GM12892 (cell line): Measurements from ENCODE around the gene FPR3. TPM values are rescaled to one million over a fixed set of nuclear protein-coding genes. Genes with fewer than 3 reads are reported as not detected.

ENCODE experiments used
- DNase-seq: peaks from one replicate; pipeline ENCODE4 v3.0.0; 2011; ENCODE audit not compliant: insufficient read length
- FAIRE-seq: peaks from 2 replicates; lab custom pipeline; 2011; peaks lifted over from hg19 to GRCh38; lab: Jason Lieb, UNC
- POLR2A ChIP-seq: IDR thresholded peaks from 2 replicates; pipeline ENCODE4 v1.6.1; 2011; ENCODE audit warnings: low read depth, low read length, control low read depth
- POLR2AphosphoS5 ChIP-seq: IDR thresholded peaks from 2 replicates; pipeline ENCODE4 v1.6.1; 2011; ENCODE audit warnings: low read depth, low read length, control low read depth
- TAF1 ChIP-seq: IDR thresholded peaks from 2 replicates; pipeline ENCODE4 v1.6.1; 2011; ENCODE audit warnings: low read depth, mild to moderate bottlenecking, control low read depth, low read length, borderline replicate concordance
- polyA plus RNA-seq: library from polyadenylated mRNA; unstranded; fragments of >200 nt; gene quantifications from one replicate; pipeline ENCODE4 v1.2.1, GENCODE V29; 2012; ENCODE audit warnings: missing spikeins, inconsistent platforms; ENCODE audit not compliant: missing spikeins

FPR3 gene
- not detected for polyA plus RNA-seq

GRCh38 chr19:51794885-51795490, at the start of gene FPR3:
FPR3 (plus strand) TSS chr19:51795157; CDS start chr19:51823749, 28,592 bp downstream.
- DNase-seq (no peak), FAIRE-seq (no peak)
- TF ChIP-seq TAF1 (no peak), POLR2AphosphoS5 (no peak), POLR2A (no peak)

DNA sequence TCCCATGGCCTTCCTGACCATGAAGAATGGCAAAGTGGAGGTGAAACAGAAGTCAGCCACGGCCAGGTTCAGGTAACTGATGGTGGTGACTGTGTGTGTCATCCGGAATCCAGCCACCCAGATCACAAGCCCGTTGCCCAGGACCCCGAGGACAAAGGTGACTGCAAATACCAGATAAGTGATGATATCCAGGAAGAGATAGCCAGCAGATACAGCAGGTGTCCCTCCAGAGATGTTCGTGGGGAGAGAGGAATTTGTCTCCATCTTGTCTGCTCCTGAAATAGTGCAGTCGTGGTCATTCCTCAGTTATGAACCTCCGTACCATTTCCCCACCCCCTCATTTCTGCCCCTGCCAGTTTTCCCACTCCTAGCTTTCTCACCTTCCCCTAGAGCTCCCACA, 48.2 kb upstream of the FPR3 start:
- DNase-seq: no peak
- no peak for TF ChIP-seq POLR2A
- TF ChIP-seq POLR2AphosphoS5: no peak
- no peak for TF ChIP-seq TAF1
- FAIRE-seq: no peak

DNA sequence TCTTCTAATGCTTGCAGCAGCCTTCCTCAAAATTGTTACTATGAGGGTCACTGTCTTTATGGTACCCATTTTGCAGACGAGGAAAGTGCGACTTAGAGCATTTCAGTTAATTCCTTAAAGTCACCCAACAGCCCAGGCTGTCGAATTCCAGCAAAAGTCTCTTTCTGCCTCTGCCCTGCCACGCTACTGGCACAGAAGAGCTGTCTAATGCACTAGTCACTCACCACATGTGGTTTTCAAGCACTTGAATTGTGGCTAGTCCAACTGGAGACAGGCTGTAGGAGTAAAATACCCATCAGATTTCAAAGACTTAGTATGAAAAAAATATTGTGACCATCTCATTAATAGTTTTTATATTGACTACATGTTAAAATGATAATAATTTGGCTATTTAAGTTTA, 45.0 kb upstream of the FPR3 start:
- DNase-seq: no peak
- no peak for FAIRE-seq
- no peak for TF ChIP-seq TAF1
- no peak for TF ChIP-seq POLR2AphosphoS5
- TF ChIP-seq POLR2A: no peak

GRCh38 chr19:51750400-51751094, 44.4 kb upstream of the FPR3 start:
- FAIRE-seq (no peak), DNase-seq (no peak)
- TF ChIP-seq POLR2A (no peak), POLR2AphosphoS5 (no peak), TAF1 (no peak)

- TF ChIP-seq POLR2AphosphoS5 (no peak), POLR2A (no peak), TAF1 (no peak)
- DNase-seq: no peak
- FAIRE-seq: no peak
These were observed 43.3 kb upstream of the FPR3 start, which contains the start of gene FPR1 for GRCh38 chr19:51751655-51752054. FPR1 (minus strand) TSS chr19:51751878; CDS start chr19:51746994, 4,884 bp downstream.

DNA sequence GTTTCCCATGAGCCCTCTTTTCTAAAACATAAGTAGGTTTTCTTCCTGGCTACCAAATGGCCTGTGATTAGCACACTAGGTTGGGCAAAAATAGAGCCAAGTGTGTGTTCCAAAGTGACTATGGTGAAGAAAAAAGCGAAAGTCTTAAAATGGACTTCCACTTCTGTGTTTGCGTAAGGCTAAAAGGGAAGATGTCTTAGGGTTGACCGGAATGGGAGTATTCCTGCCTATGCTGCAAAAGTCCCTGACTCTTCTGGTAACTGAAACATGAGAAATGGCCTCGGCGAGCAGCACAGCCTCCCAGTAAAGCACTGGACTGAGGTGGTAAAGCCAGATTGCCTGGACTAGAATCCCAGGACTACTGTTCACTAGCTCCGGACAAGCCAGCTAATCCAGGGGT, 40.8 kb upstream of the FPR3 start:
- no peak for DNase-seq
- TF ChIP-seq POLR2A (no peak), TAF1 (no peak), POLR2AphosphoS5 (no peak)
- FAIRE-seq: no peak

GRCh38 chr19:51754770-51755169, 40.2 kb upstream of the FPR3 start:
- no peak for TF ChIP-seq POLR2A
- DNase-seq (no peak), FAIRE-seq (no peak)

DNA sequence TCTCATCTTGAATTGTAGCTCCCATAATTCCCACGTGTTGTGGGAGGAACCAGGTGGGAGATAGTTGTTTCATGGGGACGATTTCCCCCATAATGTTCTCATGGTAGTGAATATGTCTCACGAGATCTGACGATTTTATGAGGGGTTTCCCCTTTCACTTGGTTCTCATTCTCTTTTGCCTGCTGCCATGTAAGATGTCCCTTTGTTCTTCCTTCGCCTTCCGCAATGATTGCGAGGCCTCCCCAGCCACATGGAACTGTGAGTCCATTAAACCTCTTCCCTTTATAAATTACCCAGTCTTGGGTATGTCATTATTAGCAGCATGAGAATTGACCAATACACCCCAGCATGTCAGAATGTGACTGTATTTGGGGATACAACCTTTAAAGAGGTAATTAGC, 39.4 kb upstream of the FPR3 start:
- TF ChIP-seq POLR2AphosphoS5 (no peak), TAF1 (no peak), POLR2A (no peak)
- no peak for DNase-seq
- no peak for FAIRE-seq

- TF ChIP-seq TAF1 (no peak), POLR2AphosphoS5 (no peak), POLR2A (no peak)
- FAIRE-seq (no peak), DNase-seq (no peak)
These were observed 34.1 kb upstream of the FPR3 start, which contains the start of gene FPR2 for GRCh38 chr19:51760697-51761356. FPR2 (plus strand) TSS chr19:51761180; CDS start chr19:51768659, 7,479 bp downstream.

- FAIRE-seq (no peak), DNase-seq (no peak)
- TF ChIP-seq TAF1 (no peak), POLR2AphosphoS5 (no peak), POLR2A (no peak)
These were observed 33.3 kb upstream of the FPR3 start for GRCh38 chr19:51761696-51762095.

GRCh38 chr19:51765086-51765485, 29.9 kb upstream of the FPR3 start:
- no peak for FAIRE-seq
- TF ChIP-seq POLR2A: no peak
- no peak for TF ChIP-seq POLR2AphosphoS5
- TF ChIP-seq TAF1: no peak
- no peak for DNase-seq
